Neutrophil (primary cell): ENCODE data around the gene HBQ1.

Source experiments
- H3K27ac ChIP-seq: fragments of 200-600 bp; sonication (generic); 2 replicates; pipeline ENCODE4 v1.5.1; 2016; ENCODE audit warnings: mild to moderate bottlenecking, moderate library complexity
- H3K27me3 ChIP-seq: fragments of 200-600 bp; sonication (generic); 2 replicates; pipeline ENCODE4 v1.6.0; 2016; ENCODE audit warnings: mild to moderate bottlenecking
- H3K36me3 ChIP-seq: fragments of 200-600 bp; sonication (generic); 2 replicates; pipeline ENCODE4 v1.5.1; 2017
- H3K4me1 ChIP-seq, 2 experiments: fragments of 200-600 bp in 1 of 2; sonication (generic) in 1 of 2; 1 replicate in 1 of 2; 2 replicates in 1 of 2; pipeline versions ENCODE4 v1.5.1 to v1.6.1; 2013 to 2016; ENCODE audit warnings: low read depth in 1 of 2, low read length in 1 of 2, mild to moderate bottlenecking in 1 of 2, moderate library complexity in 1 of 2; ENCODE audit not compliant: control insufficient read depth in 1 of 2, insufficient read depth in 1 of 2
- H3K4me3 ChIP-seq, 2 experiments: fragments of 200-600 bp in 1 of 2; sonication (generic) in 1 of 2; 1 replicate in 1 of 2; 2 replicates in 1 of 2; pipeline ENCODE4 v1.5.1; 2013 to 2016; ENCODE audit warnings: low read depth in 1 of 2, low read length in 1 of 2, mild to moderate bottlenecking in 1 of 2, moderate library complexity in 1 of 2
- H3K9me3 ChIP-seq: fragments of 200-600 bp; sonication (generic); 2 replicates; pipeline ENCODE4 v1.5.1; 2016
- CTCF ChIP-seq: fragments of 200-600 bp; sonication (generic); IDR thresholded peaks from 2 replicates; pipeline ENCODE4 v1.5.1; 2016; ENCODE audit warnings: antibody characterized with exemption

HBQ1 gene

GRCh38 chr16:180101-180675, at the start of gene HBQ1:
Gene HBQ1, plus strand, starts transcription at chr16:180459. Its CDS starts 28 bp downstream, at chr16:180487.
- Histone ChIP-seq H3K4me1 (peaks cover 6 to 16% of the 10 kb centered on the region in 2 experiments), H3K27ac (no peak within 1 kb of the TSS), H3K36me3 (peaks cover 8% of the 10 kb centered on the region), H3K9me3 (no peaks in the 10 kb centered on the region), H3K27me3 (peaks cover 66% of the 10 kb centered on the region), H3K4me3 (peak within 1 kb of the TSS in 1 of 2 experiments; percentile 53)
- TF ChIP-seq CTCF: no peak

- H3K9me3 ChIP-seq: no peaks in the 10 kb centered on the region
- no peaks in the 10 kb centered on the region for H3K36me3 ChIP-seq
- no peaks in the 10 kb centered on the region for H3K4me1 ChIP-seq
- H3K27ac ChIP-seq: no peak overlapping the region
- no peak overlapping the region for H3K4me3 ChIP-seq
- no peak for TF ChIP-seq CTCF
- no peaks in the 10 kb centered on the region for H3K27me3 ChIP-seq
Observed at GRCh38 chr16:130533-131173, 49.6 kb upstream of the HBQ1 start.

- Histone ChIP-seq H3K9me3 (no peaks in the 10 kb centered on the region), H3K4me1 (no peaks in the 10 kb centered on the region), H3K27ac (no peak overlapping the region), H3K4me3 (no peak overlapping the region), H3K27me3 (no peaks in the 10 kb centered on the region), H3K36me3 (no peaks in the 10 kb centered on the region)
- no peak for TF ChIP-seq CTCF
Observed at GRCh38 chr16:132120-132519, 48.1 kb upstream of the HBQ1 start.

GRCh38 chr16:133716-134115, 46.5 kb upstream of the HBQ1 start:
- Histone ChIP-seq H3K4me1 (peaks cover 4 to 5% of the 10 kb centered on the region in 2 experiments), H3K4me3 (no peak overlapping the region), H3K9me3 (no peaks in the 10 kb centered on the region), H3K36me3 (no peaks in the 10 kb centered on the region), H3K27me3 (no peaks in the 10 kb centered on the region), H3K27ac (no peak overlapping the region)
- TF ChIP-seq CTCF: no peak

GRCh38 chr16:138049-138417, 42.2 kb upstream of the HBQ1 start:
- peaks cover 4 to 5% of the 10 kb centered on the region in 2 experiments for H3K4me1 ChIP-seq
- peak overlapping the region; percentile 43 to 79 for H3K4me3 ChIP-seq
- no peak overlapping the region for H3K27ac ChIP-seq
- H3K36me3 ChIP-seq: no peaks in the 10 kb centered on the region
- no peak for TF ChIP-seq CTCF
- H3K9me3 ChIP-seq: no peaks in the 10 kb centered on the region
- peaks cover 10% of the 10 kb centered on the region for H3K27me3 ChIP-seq
